PFSK-1 (cell line): ENCODE data around the gene CDKL1.

Source experiments
- FOXP2 ChIP-seq: optimal IDR thresholded peaks from 2 replicates; pipeline ENCODE3; 2011; ENCODE audit warnings: borderline replicate concordance, control low read depth, inconsistent platforms; ENCODE audit not compliant: insufficient read depth; ENCODE audit errors: extremely low read length, extremely low read depth
- POLR2AphosphoS5 ChIP-seq: IDR thresholded peaks from 2 replicates; pipeline ENCODE4 v1.6.1; 2012; ENCODE audit warnings: low read depth, mild to moderate bottlenecking, control low read depth, low read length, moderate library complexity
- SIN3A ChIP-seq: IDR thresholded peaks from 2 replicates; pipeline ENCODE4 v1.6.1; 2012; ENCODE audit warnings: mild to moderate bottlenecking, low read length, moderate library complexity, borderline replicate concordance; ENCODE audit not compliant: insufficient read depth
- TAF1 ChIP-seq: IDR thresholded peaks from 2 replicates; pipeline ENCODE4 v1.6.1; 2012; ENCODE audit warnings: low read length, control low read depth, borderline replicate concordance; ENCODE audit not compliant: insufficient read depth
- TF ChIP-seq, protein P1 (sequence below), 2 experiments: IDR thresholded peaks; 2 replicates each; pipeline versions ENCODE4 v1.6.1 to v1.8.0; 2011 to 2012; ENCODE audit warnings: low read depth in 2 of 2, low read length in 2 of 2, control low read depth in 1 of 2, inconsistent platforms in 1 of 2, mild to moderate bottlenecking in 1 of 2, moderate library complexity in 1 of 2; ENCODE audit not compliant: insufficient read depth in 1 of 2

Gene CDKL1

DNA sequence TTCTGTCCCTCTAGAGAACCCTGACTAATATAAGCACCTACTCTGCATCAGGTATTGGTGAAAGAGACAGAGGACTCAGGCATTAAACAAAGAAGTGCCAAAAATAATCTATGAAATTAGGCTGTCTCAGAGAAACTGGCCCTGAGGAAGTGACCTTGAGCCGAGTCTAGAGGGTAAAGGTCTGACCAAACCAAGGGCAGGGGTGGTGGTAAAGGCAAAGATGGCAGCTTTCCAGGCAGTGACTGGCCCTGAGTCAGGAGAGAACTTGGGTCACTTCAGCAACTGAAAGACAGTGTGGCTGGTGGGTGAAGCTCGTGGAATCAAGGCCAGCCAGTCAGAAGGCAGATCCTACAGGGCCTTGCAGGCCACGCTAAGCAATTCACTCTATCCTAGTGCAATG is 30.6 kb downstream of the CDKL1 start:
- TF ChIP-seq POLR2AphosphoS5, result no peak
- TF ChIP-seq SIN3A, result no peak
- TF ChIP-seq FOXP2, result no peak
- TF ChIP-seq TAF1, result no peak
- TF ChIP-seq, protein P1, sequence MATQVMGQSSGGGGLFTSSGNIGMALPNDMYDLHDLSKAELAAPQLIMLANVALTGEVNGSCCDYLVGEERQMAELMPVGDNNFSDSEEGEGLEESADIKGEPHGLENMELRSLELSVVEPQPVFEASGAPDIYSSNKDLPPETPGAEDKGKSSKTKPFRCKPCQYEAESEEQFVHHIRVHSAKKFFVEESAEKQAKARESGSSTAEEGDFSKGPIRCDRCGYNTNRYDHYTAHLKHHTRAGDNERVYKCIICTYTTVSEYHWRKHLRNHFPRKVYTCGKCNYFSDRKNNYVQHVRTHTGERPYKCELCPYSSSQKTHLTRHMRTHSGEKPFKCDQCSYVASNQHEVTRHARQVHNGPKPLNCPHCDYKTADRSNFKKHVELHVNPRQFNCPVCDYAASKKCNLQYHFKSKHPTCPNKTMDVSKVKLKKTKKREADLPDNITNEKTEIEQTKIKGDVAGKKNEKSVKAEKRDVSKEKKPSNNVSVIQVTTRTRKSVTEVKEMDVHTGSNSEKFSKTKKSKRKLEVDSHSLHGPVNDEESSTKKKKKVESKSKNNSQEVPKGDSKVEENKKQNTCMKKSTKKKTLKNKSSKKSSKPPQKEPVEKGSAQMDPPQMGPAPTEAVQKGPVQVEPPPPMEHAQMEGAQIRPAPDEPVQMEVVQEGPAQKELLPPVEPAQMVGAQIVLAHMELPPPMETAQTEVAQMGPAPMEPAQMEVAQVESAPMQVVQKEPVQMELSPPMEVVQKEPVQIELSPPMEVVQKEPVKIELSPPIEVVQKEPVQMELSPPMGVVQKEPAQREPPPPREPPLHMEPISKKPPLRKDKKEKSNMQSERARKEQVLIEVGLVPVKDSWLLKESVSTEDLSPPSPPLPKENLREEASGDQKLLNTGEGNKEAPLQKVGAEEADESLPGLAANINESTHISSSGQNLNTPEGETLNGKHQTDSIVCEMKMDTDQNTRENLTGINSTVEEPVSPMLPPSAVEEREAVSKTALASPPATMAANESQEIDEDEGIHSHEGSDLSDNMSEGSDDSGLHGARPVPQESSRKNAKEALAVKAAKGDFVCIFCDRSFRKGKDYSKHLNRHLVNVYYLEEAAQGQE (IDR thresholded peaks at IDR 0.05; ENCODE audit: insufficient read depth in 1 of 2, low read depth in 2 of 2, low read length in 2 of 2), result no peak

DNA sequence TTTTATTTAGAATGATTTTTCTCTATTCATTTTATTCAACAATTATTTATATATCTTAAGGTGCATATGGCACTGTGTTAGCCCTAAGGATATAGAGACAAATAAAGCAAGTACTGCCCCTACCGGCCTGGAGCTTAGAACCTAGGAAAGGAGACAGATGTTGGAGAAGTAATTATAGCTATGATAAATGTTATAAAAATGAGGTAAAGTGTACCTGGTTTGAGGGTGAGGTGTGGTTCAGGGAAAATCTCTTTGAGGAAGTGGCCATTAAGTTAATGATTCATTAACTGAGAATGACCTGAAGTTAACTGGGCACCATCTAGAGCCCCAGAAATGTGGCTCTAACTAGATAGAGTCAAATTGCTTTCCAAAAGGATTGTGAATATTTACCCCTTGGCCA is 31.9 kb downstream of the CDKL1 start:
- no peak for TF ChIP-seq SIN3A
- no peak for TF ChIP-seq FOXP2
- no peak for TF ChIP-seq TAF1

GRCh38 chr14:50363714-50364111 is 33.0 kb downstream of the CDKL1 start:
- TF ChIP-seq POLR2AphosphoS5 (no peak), FOXP2 (no peak), TAF1 (no peak), SIN3A (no peak)
- TF ChIP-seq, protein P1 (IDR thresholded peaks at IDR 0.05; ENCODE audit: insufficient read depth in 1 of 2, low read depth in 2 of 2, low read length in 2 of 2), result no peak

GRCh38 chr14:50362764-50363713 is 33.6 kb downstream of the CDKL1 start:
- TF ChIP-seq FOXP2, result no peak
- no peak for TF ChIP-seq TAF1
- TF ChIP-seq, protein P1 (IDR thresholded peaks at IDR 0.05; ENCODE audit: insufficient read depth in 1 of 2, low read depth in 2 of 2, low read length in 2 of 2), result no peak
- no peak for TF ChIP-seq SIN3A

GRCh38 chr14:50360851-50361250 is 35.8 kb downstream of the CDKL1 start:
- TF ChIP-seq POLR2AphosphoS5, result no peak
- TF ChIP-seq, protein P1 (IDR thresholded peaks at IDR 0.05; ENCODE audit: insufficient read depth in 1 of 2, low read depth in 2 of 2, low read length in 2 of 2), result no peak
- TF ChIP-seq SIN3A, result no peak
- no peak for TF ChIP-seq TAF1
- no peak for TF ChIP-seq FOXP2
